ENCODE results near the gene POLG2. TPM values are rescaled to one million over a fixed set of nuclear protein-coding genes. Genes with fewer than 3 reads are reported as not detected.
"Not testable (repeated sequence)": the region's sequence is repeated elsewhere in the genome, so short reads cannot be mapped to it uniquely, and the experiment has no call there.

Gene POLG2
- total RNA-seq, 4 donors from 2014 or later: 3.2 to 5.0 (median 3.3) TPM

GRCh38 chr17:64480951-64481350, 15.9 kb downstream of the POLG2 start:
- Histone ChIP-seq H3K27ac (replicated peaks in 1 of 4) (no peak overlapping the region), H3K4me1 (no peaks in the 10 kb centered on the region), H3K4me3 (no peak overlapping the region), H3K27me3 (no peaks in the 10 kb centered on the region), H3K36me3 (peaks cover 0 to 77% (median 63%) of the 10 kb centered on the region in 4 donors), H3K9me3 (no peaks in the 10 kb centered on the region)
- no peak for TF ChIP-seq POLR2A (IDR thresholded peaks at IDR 0.05; ENCODE audit: low read depth)
- no peak for TF ChIP-seq POLR2AphosphoS5 (IDR thresholded peaks at IDR 0.05)
- TF ChIP-seq CTCF (IDR thresholded peaks at IDR 0.05): no peak
- no peak for TF ChIP-seq EP300 (IDR thresholded peaks at IDR 0.05)
- 81% methylated on average over 1 of the region's 1 CpG for WGBS
- intact Hi-C loops (cut with DNase I): no loop called here
- DNase-seq (ENCODE audit: extremely low spot score): no peak

- TF ChIP-seq POLR2A (IDR thresholded peaks at IDR 0.05; ENCODE audit: low read depth) (no peak), POLR2AphosphoS5 (IDR thresholded peaks at IDR 0.05) (no peak), CTCF (IDR thresholded peaks at IDR 0.05) (no peak)
- 23% methylated on average over 1 of the region's 1 CpG for WGBS
- intact Hi-C loops (cut with DNase I): no loop called here
These were observed 19.0 kb downstream of the POLG2 start for GRCh38 chr17:64477849-64478248.

GRCh38 chr17:64472564-64472963, 24.3 kb downstream of the POLG2 start:
- no peaks in the 10 kb centered on the region for H3K4me1 ChIP-seq
- WGBS: 96% methylated on average over 2 of the region's 2 CpGs
- no peaks in the 10 kb centered on the region for H3K27me3 ChIP-seq
- H3K9me3 ChIP-seq: no peaks in the 10 kb centered on the region
- TF ChIP-seq POLR2AphosphoS5 (IDR thresholded peaks at IDR 0.05) (no peak), POLR2A (IDR thresholded peaks at IDR 0.05; ENCODE audit: low read depth) (no peak), CTCF (IDR thresholded peaks at IDR 0.05) (no peak), EP300 (IDR thresholded peaks at IDR 0.05) (no peak)
- intact Hi-C loops (cut with DNase I): no loop called here
- no peak for DNase-seq (ENCODE audit: extremely low spot score)
- H3K36me3 ChIP-seq: peaks cover 0 to 5% (median 2%) of the 10 kb centered on the region in 4 donors
- H3K4me3 ChIP-seq: no peak overlapping the region
- H3K27ac ChIP-seq (replicated peaks in 1 of 4): no peak overlapping the region

More at GRCh38 chr17:64477849-64478248, 19.0 kb downstream of the POLG2 start:
- Histone ChIP-seq H3K36me3 (peaks cover 0 to 46% (median 38%) of the 10 kb centered on the region in 4 donors), H3K4me1 (no peaks in the 10 kb centered on the region), H3K4me3 (no peak overlapping the region), H3K27ac (replicated peaks in 1 of 4) (no peak overlapping the region), H3K9me3 (no peaks in the 10 kb centered on the region), H3K27me3 (no peaks in the 10 kb centered on the region)
- DNase-seq (ENCODE audit: extremely low spot score): no peak

- TF ChIP-seq POLR2AphosphoS5 (IDR thresholded peaks at IDR 0.05): no peak
- TF ChIP-seq CTCF (IDR thresholded peaks at IDR 0.05): no peak
- TF ChIP-seq POLR2A (IDR thresholded peaks at IDR 0.05; ENCODE audit: low read depth): no peak
- no peak for TF ChIP-seq EP300 (IDR thresholded peaks at IDR 0.05)
- DNase-seq (ENCODE audit: extremely low spot score): no peak
- no peaks in the 10 kb centered on the region for H3K4me1 ChIP-seq
- H3K9me3 ChIP-seq: no peaks in the 10 kb centered on the region
- H3K4me3 ChIP-seq: no peak overlapping the region
- intact Hi-C loops (cut with DNase I): no loop called here
- H3K27ac ChIP-seq (replicated peaks in 1 of 4): no peak overlapping the region
- no peaks in the 10 kb centered on the region for H3K36me3 ChIP-seq
- no peaks in the 10 kb centered on the region for H3K27me3 ChIP-seq
- 94% methylated on average over 3 of the region's 3 CpGs for WGBS
These were observed 25.4 kb downstream of the POLG2 start for GRCh38 chr17:64471440-64471839.

- Histone ChIP-seq H3K9me3 (no peaks in the 10 kb centered on the region), H3K27me3 (no peaks in the 10 kb centered on the region), H3K36me3 (no peaks in the 10 kb centered on the region), H3K4me1 (no peaks in the 10 kb centered on the region), H3K27ac (replicated peaks in 1 of 4) (no peak overlapping the region), H3K4me3 (no peak overlapping the region)
- 75% methylated on average over 4 of the region's 4 CpGs for WGBS
- TF ChIP-seq EP300 (IDR thresholded peaks at IDR 0.05): no peak
- no peak for TF ChIP-seq POLR2AphosphoS5 (IDR thresholded peaks at IDR 0.05)
- TF ChIP-seq CTCF (IDR thresholded peaks at IDR 0.05): no peak
- TF ChIP-seq POLR2A (IDR thresholded peaks at IDR 0.05; ENCODE audit: low read depth): no peak
- DNase-seq (ENCODE audit: extremely low spot score): no peak
- intact Hi-C loops (cut with DNase I): no loop called here
These were observed 26.2 kb downstream of the POLG2 start for GRCh38 chr17:64470625-64471024.

- 79% methylated on average over 1 of the region's 1 CpG for WGBS
- H3K4me3 ChIP-seq; H3K9me3 ChIP-seq; H3K27me3 ChIP-seq; H3K36me3 ChIP-seq; H3K27ac ChIP-seq (replicated peaks in 1 of 4); intact Hi-C loops (cut with DNase I); H3K4me1 ChIP-seq; DNase-seq (ENCODE audit: extremely low spot score): not testable (repeated sequence)
These were observed 30.0 kb downstream of the POLG2 start for GRCh38 chr17:64466834-64467233.
